Measurements from ENCODE around the gene TMEM266.
"Not testable (repeated sequence)": the region's sequence is repeated elsewhere in the genome, so short reads cannot be mapped to it uniquely, and the experiment has no call there.

Gene TMEM266

DNA sequence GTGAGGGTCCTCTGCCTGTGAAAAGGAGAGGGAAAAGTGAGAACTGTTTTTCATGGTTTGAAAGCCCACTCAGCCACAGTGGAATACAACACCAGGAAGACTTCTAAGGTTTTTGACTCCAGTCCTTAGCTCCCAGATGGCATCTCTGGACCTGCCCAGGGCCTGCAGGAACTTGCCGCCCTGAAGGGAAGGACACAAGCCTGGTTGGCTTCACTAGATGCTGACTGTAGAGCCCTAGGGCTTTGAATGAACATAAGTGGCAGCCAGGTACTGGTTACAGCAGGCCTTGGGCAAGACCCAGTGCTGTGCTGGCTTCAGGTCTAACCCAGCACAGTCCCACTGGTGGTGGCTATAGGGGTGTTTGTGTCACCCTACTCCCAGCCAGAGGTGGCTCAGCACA is 21.3 kb upstream of the TMEM266 start:
- Histone ChIP-seq H3K4me1 (ENCODE audit: control insufficient read depth, insufficient read depth, low read length, poor library complexity, severe bottlenecking) (no peaks in the 10 kb centered on the region), H3K4me3 (ENCODE audit: insufficient read depth, low read depth, low read length, poor library complexity, severe bottlenecking) (no peak overlapping the region), H3K27me3 (replicated peaks; ENCODE audit: control insufficient read depth, insufficient read depth, low read length, poor library complexity, severe bottlenecking) (no peaks in the 10 kb centered on the region), H3K36me3 (ENCODE audit: control insufficient read depth, insufficient read depth, low read length) (no peaks in the 10 kb centered on the region), H3K9me3 (ENCODE audit: control insufficient read depth, low read length) (no peaks in the 10 kb centered on the region), H3K27ac (ENCODE audit: insufficient read depth, low read length, poor library complexity, severe bottlenecking) (no peak overlapping the region)
- DNase-seq: no peak

DNA sequence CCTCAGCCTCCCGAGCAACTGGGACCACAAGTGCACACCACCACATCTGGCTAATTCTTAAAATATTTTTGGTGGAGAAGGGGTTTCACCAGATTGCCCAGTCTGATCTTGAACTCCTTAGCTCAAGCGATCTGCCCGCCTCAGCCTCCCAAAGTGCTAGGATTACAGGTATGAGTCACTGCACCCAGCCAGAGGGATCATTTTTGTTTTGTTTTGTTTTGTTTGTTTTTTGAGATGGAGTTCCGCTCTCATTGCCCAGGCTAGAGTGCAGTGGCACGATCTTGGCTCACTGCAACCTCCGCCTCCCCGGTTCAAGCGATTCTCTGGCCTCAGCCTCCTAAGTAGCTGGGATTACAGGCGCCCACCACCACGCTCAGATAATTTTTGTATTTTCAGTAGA is 5.6 kb upstream of the TMEM266 start:
- H3K4me3 ChIP-seq (ENCODE audit: insufficient read depth, low read depth, low read length, poor library complexity, severe bottlenecking); H3K27ac ChIP-seq (ENCODE audit: insufficient read depth, low read length, poor library complexity, severe bottlenecking); H3K36me3 ChIP-seq (ENCODE audit: control insufficient read depth, insufficient read depth, low read length); H3K9me3 ChIP-seq (ENCODE audit: control insufficient read depth, low read length); DNase-seq: not testable (repeated sequence)
- H3K27me3 ChIP-seq (replicated peaks; ENCODE audit: control insufficient read depth, insufficient read depth, low read length, poor library complexity, severe bottlenecking): peaks cover 24% of the 10 kb centered on the region
- H3K4me1 ChIP-seq (ENCODE audit: control insufficient read depth, insufficient read depth, low read length, poor library complexity, severe bottlenecking): peaks cover 11% of the 10 kb centered on the region

DNA sequence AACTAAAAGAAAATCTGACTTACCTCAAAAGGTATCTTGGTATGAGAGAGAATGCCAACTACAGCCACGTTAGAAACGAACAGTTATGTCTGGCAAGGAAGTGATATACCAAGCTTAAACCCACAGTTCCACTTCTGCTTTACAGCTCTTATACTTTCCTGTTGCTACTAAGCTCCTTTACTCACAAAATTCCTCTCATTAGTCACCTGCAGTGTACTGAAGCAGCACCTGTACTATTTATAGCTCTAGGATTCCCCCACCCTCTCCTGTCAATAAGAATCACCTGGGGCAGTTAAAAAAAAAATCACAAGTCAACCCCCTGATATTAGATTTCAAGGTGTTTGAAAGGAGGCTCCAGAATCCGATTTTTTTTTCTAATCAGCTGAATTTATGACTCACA is 2.9 kb upstream of the TMEM266 start:
- H3K36me3 ChIP-seq (ENCODE audit: control insufficient read depth, insufficient read depth, low read length): no peaks in the 10 kb centered on the region
- no peak overlapping the region for H3K27ac ChIP-seq (ENCODE audit: insufficient read depth, low read length, poor library complexity, severe bottlenecking)
- peaks cover 19% of the 10 kb centered on the region for H3K4me1 ChIP-seq (ENCODE audit: control insufficient read depth, insufficient read depth, low read length, poor library complexity, severe bottlenecking)
- peaks cover 33% of the 10 kb centered on the region for H3K27me3 ChIP-seq (replicated peaks; ENCODE audit: control insufficient read depth, insufficient read depth, low read length, poor library complexity, severe bottlenecking)
- H3K9me3 ChIP-seq (ENCODE audit: control insufficient read depth, low read length): no peaks in the 10 kb centered on the region
- no peak overlapping the region for H3K4me3 ChIP-seq (ENCODE audit: insufficient read depth, low read depth, low read length, poor library complexity, severe bottlenecking)
- no peak for DNase-seq

DNA sequence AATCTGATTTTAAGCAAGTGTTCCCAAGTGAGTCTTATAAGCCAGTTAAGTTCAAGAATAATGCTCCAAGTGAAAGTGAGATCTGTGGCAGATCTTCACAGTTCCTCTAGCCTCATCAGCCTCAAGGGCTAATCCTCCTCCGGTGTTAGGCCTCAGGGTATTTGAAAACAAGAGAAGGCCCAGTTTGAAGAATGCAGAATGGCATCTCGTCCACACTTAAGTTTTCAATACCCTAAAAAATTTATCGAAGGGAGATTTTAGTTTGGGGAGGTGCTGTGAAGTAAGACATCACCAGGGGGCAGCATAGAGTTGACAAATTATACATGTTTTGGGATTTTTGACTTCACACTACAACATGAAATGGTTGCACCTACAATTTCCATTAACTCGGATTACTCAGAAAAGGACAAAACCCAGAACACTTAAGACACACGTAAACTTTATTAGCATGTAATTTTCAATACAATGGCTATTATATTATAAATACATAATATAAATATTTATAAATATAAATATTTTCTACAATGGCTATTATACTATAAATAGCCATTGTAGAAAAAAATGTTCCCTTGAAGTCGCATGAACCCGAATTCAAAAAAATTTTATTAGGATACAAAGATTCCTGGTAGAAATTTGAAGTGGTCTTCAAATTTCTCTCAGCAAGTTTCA is 2.3 kb upstream of the TMEM266 start:
- no peak for DNase-seq
- Histone ChIP-seq H3K27me3 (replicated peaks; ENCODE audit: control insufficient read depth, insufficient read depth, low read length, poor library complexity, severe bottlenecking) (peaks cover 30% of the 10 kb centered on the region), H3K9me3 (ENCODE audit: control insufficient read depth, low read length) (no peaks in the 10 kb centered on the region), H3K27ac (ENCODE audit: insufficient read depth, low read length, poor library complexity, severe bottlenecking) (no peak overlapping the region), H3K36me3 (ENCODE audit: control insufficient read depth, insufficient read depth, low read length) (no peaks in the 10 kb centered on the region), H3K4me3 (ENCODE audit: insufficient read depth, low read depth, low read length, poor library complexity, severe bottlenecking) (no peak overlapping the region), H3K4me1 (ENCODE audit: control insufficient read depth, insufficient read depth, low read length, poor library complexity, severe bottlenecking) (peaks cover 19% of the 10 kb centered on the region)

DNA sequence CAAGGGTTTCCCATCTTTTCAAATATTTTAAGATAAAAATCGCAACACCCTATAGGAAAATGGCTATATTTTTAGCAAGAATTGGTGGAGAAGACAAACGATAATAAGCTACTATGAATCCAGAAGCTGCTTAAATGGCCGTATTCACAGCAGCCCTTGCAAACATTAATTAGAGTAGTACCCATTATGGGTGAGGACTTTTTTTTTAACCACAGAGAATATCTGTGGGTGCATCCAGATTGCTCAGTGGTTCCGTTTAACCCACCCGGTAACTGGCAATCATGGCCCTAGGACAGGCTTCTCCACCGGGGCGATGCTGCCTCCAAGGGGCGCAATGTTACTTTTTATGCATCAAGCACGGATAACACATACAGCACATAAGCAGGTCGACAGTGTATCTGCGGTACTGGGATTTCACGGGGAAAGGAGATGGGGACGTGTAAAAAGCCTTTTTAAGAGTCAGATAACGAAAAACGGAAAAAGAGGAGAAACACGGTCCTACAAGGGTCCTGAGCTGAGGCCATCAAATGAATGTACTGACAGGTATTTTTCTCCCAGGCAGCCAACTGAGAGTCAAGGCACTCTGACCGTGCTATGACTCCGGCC is 968 bp upstream of the TMEM266 start:
- H3K9me3 ChIP-seq (ENCODE audit: control insufficient read depth, low read length): no peaks in the 10 kb centered on the region
- H3K4me1 ChIP-seq (ENCODE audit: control insufficient read depth, insufficient read depth, low read length, poor library complexity, severe bottlenecking): peaks cover 19% of the 10 kb centered on the region
- no peak overlapping the region for H3K27ac ChIP-seq (ENCODE audit: insufficient read depth, low read length, poor library complexity, severe bottlenecking)
- H3K36me3 ChIP-seq (ENCODE audit: control insufficient read depth, insufficient read depth, low read length): no peaks in the 10 kb centered on the region
- peak overlapping the region; percentile 59 for H3K4me3 ChIP-seq (ENCODE audit: insufficient read depth, low read depth, low read length, poor library complexity, severe bottlenecking)
- peaks cover 22% of the 10 kb centered on the region for H3K27me3 ChIP-seq (replicated peaks; ENCODE audit: control insufficient read depth, insufficient read depth, low read length, poor library complexity, severe bottlenecking)
- no peak for DNase-seq

DNA sequence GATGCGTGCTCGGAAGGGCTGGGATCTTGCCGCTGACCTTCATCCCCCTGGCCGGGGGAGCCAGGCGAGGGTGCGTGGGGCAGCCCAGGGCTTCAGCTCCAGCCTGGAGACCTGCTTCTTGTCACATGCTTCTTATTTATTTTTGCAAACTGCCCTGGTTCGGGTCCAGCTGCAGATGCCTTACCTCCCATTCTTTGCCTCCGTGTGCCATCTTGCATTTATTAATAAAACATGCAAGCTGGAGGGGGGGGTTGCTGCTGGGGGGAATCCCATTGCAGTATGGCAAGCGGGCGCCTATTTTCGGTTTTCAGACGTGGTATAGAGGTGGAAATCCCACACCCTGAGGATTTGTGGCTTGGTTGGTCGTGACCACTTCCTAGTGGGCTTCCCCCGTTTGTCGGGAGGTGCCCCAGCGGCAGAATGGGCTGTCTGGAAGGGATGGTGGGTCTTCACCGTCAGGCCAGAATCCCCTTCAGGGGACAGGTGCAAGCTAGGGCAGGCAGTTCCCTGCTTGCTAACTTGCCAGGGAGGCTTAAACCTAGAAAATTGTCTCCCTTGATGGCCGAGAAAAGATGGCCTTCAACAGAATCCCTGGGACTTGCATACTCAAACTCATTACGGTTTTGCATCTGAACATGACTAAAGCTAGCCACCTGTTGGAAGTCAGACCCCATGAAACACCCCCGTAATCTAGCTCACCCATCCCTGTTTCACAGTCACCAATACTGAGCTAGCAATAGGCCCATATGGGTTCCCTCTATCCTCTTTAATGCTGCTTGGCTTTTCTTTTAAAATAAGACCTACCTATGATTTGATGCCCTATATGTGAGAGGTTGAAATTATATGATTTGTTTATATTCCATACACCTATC is 569 bp downstream of the TMEM266 start:
- peaks cover 19% of the 10 kb centered on the region for H3K4me1 ChIP-seq (ENCODE audit: control insufficient read depth, insufficient read depth, low read length, poor library complexity, severe bottlenecking)
- no peaks in the 10 kb centered on the region for H3K9me3 ChIP-seq (ENCODE audit: control insufficient read depth, low read length)
- no peak overlapping the region for H3K27ac ChIP-seq (ENCODE audit: insufficient read depth, low read length, poor library complexity, severe bottlenecking)
- peaks cover 22% of the 10 kb centered on the region for H3K27me3 ChIP-seq (replicated peaks; ENCODE audit: control insufficient read depth, insufficient read depth, low read length, poor library complexity, severe bottlenecking)
- no peaks in the 10 kb centered on the region for H3K36me3 ChIP-seq (ENCODE audit: control insufficient read depth, insufficient read depth, low read length)
- DNase-seq: peak; percentile 18 to 33 (median 27)
- peak overlapping the region; percentile 50 for H3K4me3 ChIP-seq (ENCODE audit: insufficient read depth, low read depth, low read length, poor library complexity, severe bottlenecking)

DNA sequence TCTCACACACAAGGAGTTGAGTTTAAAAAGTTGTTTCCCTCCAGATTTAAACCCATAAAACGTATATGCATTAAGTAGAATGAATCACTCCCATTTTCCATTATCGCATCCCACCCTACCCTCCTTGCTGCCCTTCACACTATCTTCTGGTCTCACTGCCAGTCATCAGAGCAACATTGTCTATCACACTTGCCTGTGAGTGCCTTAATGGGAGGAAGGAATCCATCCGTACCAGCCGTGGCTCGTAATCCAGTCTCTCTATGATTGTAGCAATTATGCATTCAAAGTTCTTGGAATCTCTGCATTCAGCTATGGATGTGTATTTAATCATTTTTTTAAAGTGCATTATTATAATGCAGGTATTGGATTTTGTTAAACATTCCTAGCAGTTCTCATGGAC is 1.9 kb downstream of the TMEM266 start:
- Histone ChIP-seq H3K4me1 (ENCODE audit: control insufficient read depth, insufficient read depth, low read length, poor library complexity, severe bottlenecking) (peaks cover 19% of the 10 kb centered on the region), H3K4me3 (ENCODE audit: insufficient read depth, low read depth, low read length, poor library complexity, severe bottlenecking) (no peak overlapping the region), H3K9me3 (ENCODE audit: control insufficient read depth, low read length) (no peaks in the 10 kb centered on the region), H3K27me3 (replicated peaks; ENCODE audit: control insufficient read depth, insufficient read depth, low read length, poor library complexity, severe bottlenecking) (peaks cover 22% of the 10 kb centered on the region), H3K27ac (ENCODE audit: insufficient read depth, low read length, poor library complexity, severe bottlenecking) (no peak overlapping the region), H3K36me3 (ENCODE audit: control insufficient read depth, insufficient read depth, low read length) (no peaks in the 10 kb centered on the region)
- DNase-seq: no peak

DNA sequence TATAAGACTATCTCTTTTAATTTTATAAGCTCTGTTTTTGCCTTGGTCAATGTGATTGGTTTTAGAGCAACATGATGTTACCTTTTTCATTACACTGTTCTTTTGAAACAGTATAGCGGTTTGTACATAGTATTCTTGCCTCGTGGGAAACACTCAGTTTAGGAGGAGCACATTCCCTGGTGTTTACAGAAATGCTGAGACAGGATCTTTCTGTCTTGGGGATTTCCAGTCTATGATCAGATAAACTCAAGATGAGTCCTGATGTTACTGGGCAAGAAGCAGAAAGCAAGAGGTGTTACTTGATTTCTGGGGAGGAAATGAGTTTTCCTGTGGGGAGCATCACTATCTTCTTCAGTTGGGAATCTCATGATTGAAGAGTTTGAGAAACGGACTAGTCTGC is 2.5 kb downstream of the TMEM266 start:
- Histone ChIP-seq H3K27me3 (replicated peaks; ENCODE audit: control insufficient read depth, insufficient read depth, low read length, poor library complexity, severe bottlenecking) (peaks cover 22% of the 10 kb centered on the region), H3K4me1 (ENCODE audit: control insufficient read depth, insufficient read depth, low read length, poor library complexity, severe bottlenecking) (peaks cover 17% of the 10 kb centered on the region), H3K4me3 (ENCODE audit: insufficient read depth, low read depth, low read length, poor library complexity, severe bottlenecking) (no peak overlapping the region), H3K9me3 (ENCODE audit: control insufficient read depth, low read length) (no peaks in the 10 kb centered on the region), H3K36me3 (ENCODE audit: control insufficient read depth, insufficient read depth, low read length) (no peaks in the 10 kb centered on the region), H3K27ac (ENCODE audit: insufficient read depth, low read length, poor library complexity, severe bottlenecking) (no peak overlapping the region)
- DNase-seq: no peak

DNA sequence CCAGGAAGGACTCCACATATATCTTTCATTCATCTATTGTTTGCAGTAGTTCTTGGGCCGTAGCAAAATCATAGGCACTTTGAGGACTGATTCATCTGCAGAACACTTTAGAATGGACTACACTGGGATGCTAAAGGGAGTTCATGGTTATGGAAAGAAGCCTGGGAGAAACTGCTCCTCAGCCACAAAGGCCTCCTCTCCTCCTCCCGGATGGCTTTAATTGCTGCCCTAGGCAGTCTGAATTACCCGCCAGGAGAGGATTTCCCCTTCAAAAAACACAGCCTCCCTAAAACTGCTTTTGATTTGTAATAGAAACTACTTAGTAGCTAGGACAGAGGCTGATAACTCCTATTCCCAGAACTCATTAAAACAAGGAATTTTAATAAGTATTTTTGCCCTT is 4.6 kb downstream of the TMEM266 start:
- no peak for DNase-seq
- Histone ChIP-seq H3K9me3 (ENCODE audit: control insufficient read depth, low read length) (no peaks in the 10 kb centered on the region), H3K4me3 (ENCODE audit: insufficient read depth, low read depth, low read length, poor library complexity, severe bottlenecking) (no peak overlapping the region), H3K27ac (ENCODE audit: insufficient read depth, low read length, poor library complexity, severe bottlenecking) (no peak overlapping the region), H3K4me1 (ENCODE audit: control insufficient read depth, insufficient read depth, low read length, poor library complexity, severe bottlenecking) (peaks cover 6% of the 10 kb centered on the region), H3K27me3 (replicated peaks; ENCODE audit: control insufficient read depth, insufficient read depth, low read length, poor library complexity, severe bottlenecking) (peaks cover 7% of the 10 kb centered on the region), H3K36me3 (ENCODE audit: control insufficient read depth, insufficient read depth, low read length) (no peaks in the 10 kb centered on the region)

DNA sequence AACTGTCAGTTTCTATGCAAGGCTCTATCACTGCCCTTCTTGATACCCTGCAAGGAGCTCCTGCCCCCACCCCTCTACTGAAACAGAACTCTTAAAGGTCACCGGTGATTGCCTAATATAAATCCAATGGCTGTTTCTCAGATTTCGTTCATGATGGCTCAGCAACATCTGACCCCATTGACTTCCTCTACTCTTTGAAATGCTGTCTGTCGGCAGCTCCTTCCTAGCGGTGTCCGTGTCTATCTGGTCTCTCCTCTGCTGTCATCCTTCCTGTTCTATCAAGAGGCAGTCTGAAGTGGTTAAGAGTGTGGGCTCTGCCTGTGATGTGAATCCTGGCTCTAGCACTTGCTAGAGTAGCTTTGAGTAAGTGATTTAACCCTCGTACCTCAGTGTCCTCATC is 5.5 kb downstream of the TMEM266 start:
- Histone ChIP-seq H3K27me3 (replicated peaks; ENCODE audit: control insufficient read depth, insufficient read depth, low read length, poor library complexity, severe bottlenecking) (peaks cover 5% of the 10 kb centered on the region), H3K27ac (ENCODE audit: insufficient read depth, low read length, poor library complexity, severe bottlenecking) (no peak overlapping the region), H3K9me3 (ENCODE audit: control insufficient read depth, low read length) (no peaks in the 10 kb centered on the region), H3K4me3 (ENCODE audit: insufficient read depth, low read depth, low read length, poor library complexity, severe bottlenecking) (no peak overlapping the region), H3K36me3 (ENCODE audit: control insufficient read depth, insufficient read depth, low read length) (no peaks in the 10 kb centered on the region), H3K4me1 (ENCODE audit: control insufficient read depth, insufficient read depth, low read length, poor library complexity, severe bottlenecking) (peaks cover under 1% of the 10 kb centered on the region)
- DNase-seq: no peak

Measured in effector memory CD4-positive, alpha-beta T cell (primary cell).